ENCODE data around the gene EGFLAM. TPM values are rescaled to one million over a fixed set of nuclear protein-coding genes. Genes with fewer than 3 reads are reported as not detected.

The EGFLAM gene
- total and polyA plus RNA-seq, 10 of the 15 experiments (the other 5 are each of a cell fraction or from before 2014, with no cell fraction given), result 0.37 TPM; not detected in 9

DNA sequence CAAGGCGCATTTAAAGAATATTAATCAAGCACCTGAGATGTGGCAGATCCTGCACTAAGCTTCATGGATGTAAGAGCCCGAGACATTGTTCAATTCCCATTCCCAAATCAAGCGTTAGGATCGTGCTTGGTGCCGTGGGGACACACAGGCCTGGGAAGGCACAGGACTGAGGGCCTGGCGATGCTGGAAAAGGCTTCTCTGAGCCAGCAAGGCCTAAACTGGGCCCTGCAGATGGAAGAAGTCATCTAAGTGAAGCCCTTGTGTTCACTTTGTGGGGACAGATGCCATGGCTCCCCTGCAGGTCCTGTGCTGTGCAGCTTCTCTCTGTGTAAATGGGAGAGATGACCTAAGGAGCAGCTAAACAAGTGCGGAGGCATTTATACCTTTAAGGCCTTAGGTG lies 214.2 kb downstream of the EGFLAM start:
- 64% methylated on average over 7 of the region's 7 CpGs for WGBS (ENCODE audit: insufficient coverage, insufficient replicate concordance, low lambda C conversion rate, missing lambda C conversion rate)
- ChIA-PET CTCF (interaction anchor here (1.1 to 2.3 kb wide), 2 partner anchors 31 to 90 kb away, joined by 3 to 6 read pairs; no protein-coding TSS in a partner anchor), POLR2A (no interaction called here), RAD21 (ENCODE audit: unreplicated experiment) (no interaction called here), SMC1A (ENCODE audit: uncharacterized antibody, unreplicated experiment) (no interaction called here)
- Histone ChIP-seq H2AFZ (ENCODE audit: control insufficient read depth, low read depth, low read length) (no peak overlapping the region), H3K4me1 (ENCODE audit: control insufficient read depth, insufficient read depth, low read length) (no peaks in the 10 kb centered on the region), H3K36me3 (ENCODE audit: control insufficient read depth in 2 of 2, insufficient read depth in 2 of 2, low read length in 1 of 2) (no peaks in the 10 kb centered on the region), H3K79me2 (ENCODE audit: control insufficient read depth, insufficient read depth, low read length) (no peaks in the 10 kb centered on the region), H3K9ac (ENCODE audit: control insufficient read depth, insufficient read depth, low read length) (no peak overlapping the region), H4K20me1 (ENCODE audit: control insufficient read depth, insufficient read depth) (no peaks in the 10 kb centered on the region), H3K4me3 (no peak overlapping the region), H3K4me2 (ENCODE audit: control insufficient read depth, insufficient read depth) (no peak overlapping the region), H3K9me3 (replicated peaks; ENCODE audit: control insufficient read depth, insufficient read depth, low read length) (no peaks in the 10 kb centered on the region), H3K27me3 (replicated peaks in 1 of 2; ENCODE audit: control insufficient read depth in 2 of 2, insufficient read depth in 2 of 2, low read length in 1 of 2) (peaks cover 0 to 2% of the 10 kb centered on the region in 2 experiments; a peak in 2 of 4 replicates), H3K27ac (ENCODE audit: control insufficient read depth, insufficient read depth) (no peak overlapping the region)
- no peak for DNase-seq (ENCODE audit: low read depth, low spot score)
- BruUV-seq (replicated peaks), result no TSS peak
- no peak for ATAC-seq
- FAIRE-seq, result no peak
- in situ Hi-C loops (cut with MboI), result no loop called here
- intact Hi-C loops (cut with micrococcal nuclease; ENCODE audit: unreplicated experiment), result no loop called here
- TF ChIP-seq, protein P1, sequence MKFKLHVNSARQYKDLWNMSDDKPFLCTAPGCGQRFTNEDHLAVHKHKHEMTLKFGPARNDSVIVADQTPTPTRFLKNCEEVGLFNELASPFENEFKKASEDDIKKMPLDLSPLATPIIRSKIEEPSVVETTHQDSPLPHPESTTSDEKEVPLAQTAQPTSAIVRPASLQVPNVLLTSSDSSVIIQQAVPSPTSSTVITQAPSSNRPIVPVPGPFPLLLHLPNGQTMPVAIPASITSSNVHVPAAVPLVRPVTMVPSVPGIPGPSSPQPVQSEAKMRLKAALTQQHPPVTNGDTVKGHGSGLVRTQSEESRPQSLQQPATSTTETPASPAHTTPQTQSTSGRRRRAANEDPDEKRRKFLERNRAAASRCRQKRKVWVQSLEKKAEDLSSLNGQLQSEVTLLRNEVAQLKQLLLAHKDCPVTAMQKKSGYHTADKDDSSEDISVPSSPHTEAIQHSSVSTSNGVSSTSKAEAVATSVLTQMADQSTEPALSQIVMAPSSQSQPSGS (IDR thresholded peaks at IDR 0.05; ENCODE audit: low read length), result no peak
- TF ChIP-seq ZNF384 (IDR thresholded peaks at IDR 0.05; ENCODE audit: borderline replicate concordance, low read depth, low read length), result no peak
- no peak for TF ChIP-seq MXI1 (IDR thresholded peaks at IDR 0.05; ENCODE audit: low read depth, low read length)
- TF ChIP-seq MTA3 (IDR thresholded peaks at IDR 0.05; ENCODE audit: borderline replicate concordance, low read length), result no peak
- TF ChIP-seq, protein P2, sequence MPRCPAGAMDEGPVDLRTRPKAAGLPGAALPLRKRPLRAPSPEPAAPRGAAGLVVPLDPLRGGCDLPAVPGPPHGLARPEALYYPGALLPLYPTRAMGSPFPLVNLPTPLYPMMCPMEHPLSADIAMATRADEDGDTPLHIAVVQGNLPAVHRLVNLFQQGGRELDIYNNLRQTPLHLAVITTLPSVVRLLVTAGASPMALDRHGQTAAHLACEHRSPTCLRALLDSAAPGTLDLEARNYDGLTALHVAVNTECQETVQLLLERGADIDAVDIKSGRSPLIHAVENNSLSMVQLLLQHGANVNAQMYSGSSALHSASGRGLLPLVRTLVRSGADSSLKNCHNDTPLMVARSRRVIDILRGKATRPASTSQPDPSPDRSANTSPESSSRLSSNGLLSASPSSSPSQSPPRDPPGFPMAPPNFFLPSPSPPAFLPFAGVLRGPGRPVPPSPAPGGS (IDR thresholded peaks at IDR 0.05; ENCODE audit: borderline replicate concordance, insufficient read depth, low read depth, low read length, poor library complexity, severe bottlenecking), result no peak
- TF ChIP-seq SREBF2 (IDR thresholded peaks at IDR 0.05; ENCODE audit: low read length), result no peak
- TF ChIP-seq, protein P3, sequence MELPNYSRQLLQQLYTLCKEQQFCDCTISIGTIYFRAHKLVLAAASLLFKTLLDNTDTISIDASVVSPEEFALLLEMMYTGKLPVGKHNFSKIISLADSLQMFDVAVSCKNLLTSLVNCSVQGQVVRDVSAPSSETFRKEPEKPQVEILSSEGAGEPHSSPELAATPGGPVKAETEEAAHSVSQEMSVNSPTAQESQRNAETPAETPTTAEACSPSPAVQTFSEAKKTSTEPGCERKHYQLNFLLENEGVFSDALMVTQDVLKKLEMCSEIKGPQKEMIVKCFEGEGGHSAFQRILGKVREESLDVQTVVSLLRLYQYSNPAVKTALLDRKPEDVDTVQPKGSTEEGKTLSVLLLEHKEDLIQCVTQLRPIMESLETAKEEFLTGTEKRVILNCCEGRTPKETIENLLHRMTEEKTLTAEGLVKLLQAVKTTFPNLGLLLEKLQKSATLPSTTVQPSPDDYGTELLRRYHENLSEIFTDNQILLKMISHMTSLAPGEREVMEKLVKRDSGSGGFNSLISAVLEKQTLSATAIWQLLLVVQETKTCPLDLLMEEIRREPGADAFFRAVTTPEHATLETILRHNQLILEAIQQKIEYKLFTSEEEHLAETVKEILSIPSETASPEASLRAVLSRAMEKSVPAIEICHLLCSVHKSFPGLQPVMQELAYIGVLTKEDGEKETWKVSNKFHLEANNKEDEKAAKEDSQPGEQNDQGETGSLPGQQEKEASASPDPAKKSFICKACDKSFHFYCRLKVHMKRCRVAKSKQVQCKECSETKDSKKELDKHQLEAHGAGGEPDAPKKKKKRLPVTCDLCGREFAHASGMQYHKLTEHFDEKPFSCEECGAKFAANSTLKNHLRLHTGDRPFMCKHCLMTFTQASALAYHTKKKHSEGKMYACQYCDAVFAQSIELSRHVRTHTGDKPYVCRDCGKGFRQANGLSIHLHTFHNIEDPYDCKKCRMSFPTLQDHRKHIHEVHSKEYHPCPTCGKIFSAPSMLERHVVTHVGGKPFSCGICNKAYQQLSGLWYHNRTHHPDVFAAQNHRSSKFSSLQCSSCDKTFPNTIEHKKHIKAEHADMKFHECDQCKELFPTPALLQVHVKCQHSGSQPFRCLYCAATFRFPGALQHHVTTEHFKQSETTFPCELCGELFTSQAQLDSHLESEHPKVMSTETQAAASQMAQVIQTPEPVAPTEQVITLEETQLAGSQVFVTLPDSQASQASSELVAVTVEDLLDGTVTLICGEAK (IDR thresholded peaks at IDR 0.05; ENCODE audit: borderline replicate concordance), result no peak
- TF ChIP-seq, protein P4, sequence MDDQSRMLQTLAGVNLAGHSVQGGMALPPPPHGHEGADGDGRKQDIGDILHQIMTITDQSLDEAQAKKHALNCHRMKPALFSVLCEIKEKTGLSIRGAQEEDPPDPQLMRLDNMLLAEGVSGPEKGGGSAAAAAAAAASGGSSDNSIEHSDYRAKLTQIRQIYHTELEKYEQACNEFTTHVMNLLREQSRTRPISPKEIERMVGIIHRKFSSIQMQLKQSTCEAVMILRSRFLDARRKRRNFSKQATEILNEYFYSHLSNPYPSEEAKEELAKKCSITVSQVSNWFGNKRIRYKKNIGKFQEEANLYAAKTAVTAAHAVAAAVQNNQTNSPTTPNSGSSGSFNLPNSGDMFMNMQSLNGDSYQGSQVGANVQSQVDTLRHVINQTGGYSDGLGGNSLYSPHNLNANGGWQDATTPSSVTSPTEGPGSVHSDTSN (IDR thresholded peaks at IDR 0.05; ENCODE audit: insufficient replicate concordance, low read depth, low read length), result no peak
- TF ChIP-seq, protein P5, sequence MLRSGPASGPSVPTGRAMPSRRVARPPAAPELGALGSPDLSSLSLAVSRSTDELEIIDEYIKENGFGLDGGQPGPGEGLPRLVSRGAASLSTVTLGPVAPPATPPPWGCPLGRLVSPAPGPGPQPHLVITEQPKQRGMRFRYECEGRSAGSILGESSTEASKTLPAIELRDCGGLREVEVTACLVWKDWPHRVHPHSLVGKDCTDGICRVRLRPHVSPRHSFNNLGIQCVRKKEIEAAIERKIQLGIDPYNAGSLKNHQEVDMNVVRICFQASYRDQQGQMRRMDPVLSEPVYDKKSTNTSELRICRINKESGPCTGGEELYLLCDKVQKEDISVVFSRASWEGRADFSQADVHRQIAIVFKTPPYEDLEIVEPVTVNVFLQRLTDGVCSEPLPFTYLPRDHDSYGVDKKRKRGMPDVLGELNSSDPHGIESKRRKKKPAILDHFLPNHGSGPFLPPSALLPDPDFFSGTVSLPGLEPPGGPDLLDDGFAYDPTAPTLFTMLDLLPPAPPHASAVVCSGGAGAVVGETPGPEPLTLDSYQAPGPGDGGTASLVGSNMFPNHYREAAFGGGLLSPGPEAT (IDR thresholded peaks at IDR 0.05; ENCODE audit: low read depth), result no peak
- TF ChIP-seq, protein P6, sequence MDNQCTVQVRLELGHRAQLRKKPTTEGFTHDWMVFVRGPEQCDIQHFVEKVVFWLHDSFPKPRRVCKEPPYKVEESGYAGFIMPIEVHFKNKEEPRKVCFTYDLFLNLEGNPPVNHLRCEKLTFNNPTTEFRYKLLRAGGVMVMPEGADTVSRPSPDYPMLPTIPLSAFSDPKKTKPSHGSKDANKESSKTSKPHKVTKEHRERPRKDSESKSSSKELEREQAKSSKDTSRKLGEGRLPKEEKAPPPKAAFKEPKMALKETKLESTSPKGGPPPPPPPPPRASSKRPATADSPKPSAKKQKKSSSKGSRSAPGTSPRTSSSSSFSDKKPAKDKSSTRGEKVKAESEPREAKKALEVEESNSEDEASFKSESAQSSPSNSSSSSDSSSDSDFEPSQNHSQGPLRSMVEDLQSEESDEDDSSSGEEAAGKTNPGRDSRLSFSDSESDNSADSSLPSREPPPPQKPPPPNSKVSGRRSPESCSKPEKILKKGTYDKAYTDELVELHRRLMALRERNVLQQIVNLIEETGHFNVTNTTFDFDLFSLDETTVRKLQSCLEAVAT (IDR thresholded peaks at IDR 0.05), result no peak
- TF ChIP-seq SIX5 (IDR thresholded peaks at IDR 0.05; ENCODE audit: low read depth, low read length, severe bottlenecking), result no peak
- TF ChIP-seq GABPA (IDR thresholded peaks at IDR 0.05; ENCODE audit: low read depth), result no peak

All from GM12878 (cell line).